ENCODE results near the gene ERO1B.

GRCh38 chr1:236281654-236282424 lies at the start of gene ERO1B:
- TF ChIP-seq POLR2AphosphoS5 (IDR thresholded peaks at IDR 0.05; ENCODE audit: low read depth) = no peak
- no peak for TF ChIP-seq REST (IDR thresholded peaks at IDR 0.05; ENCODE audit: insufficient replicate concordance, low read depth)
- no peak for TF ChIP-seq CTCF (IDR thresholded peaks at IDR 0.05; ENCODE audit: insufficient read depth, low read length)
- TF ChIP-seq GABPA (IDR thresholded peaks at IDR 0.05; ENCODE audit: low read depth) = no peak
- no peak for TF ChIP-seq SPI1 (IDR thresholded peaks at IDR 0.05; ENCODE audit: borderline replicate concordance, low read depth)
